ENCODE data around the gene MEOX1.

The MEOX1 gene

GRCh38 chr17:43679401-43679800 lies 17.7 kb upstream of the MEOX1 start:
- DNase-seq = no peak

GRCh38 chr17:43676471-43676870 lies 14.7 kb upstream of the MEOX1 start:
- DNase-seq = no peak

- DNase-seq = no peak
Measured at GRCh38 chr17:43674394-43674793, 12.7 kb upstream of the MEOX1 start.

- peak; percentile 39 to 61 for DNase-seq
Measured at GRCh38 chr17:43673516-43674323, 12.0 kb upstream of the MEOX1 start.

GRCh38 chr17:43671755-43672519 lies 10.2 kb upstream of the MEOX1 start:
- DNase-seq = no peak

- no peak for DNase-seq
Measured at GRCh38 chr17:43671031-43671692, 9.4 kb upstream of the MEOX1 start.

- no peak for DNase-seq
Measured at GRCh38 chr17:43670645-43671030, 8.9 kb upstream of the MEOX1 start.

- DNase-seq = no peak
Measured at GRCh38 chr17:43669971-43670644, 8.4 kb upstream of the MEOX1 start.

GRCh38 chr17:43667947-43668348 lies 6.2 kb upstream of the MEOX1 start:
- DNase-seq = no peak

GRCh38 chr17:43667506-43667905 lies 5.8 kb upstream of the MEOX1 start:
- DNase-seq = no peak

- DNase-seq = no peak
Measured at GRCh38 chr17:43665937-43666236, 4.2 kb upstream of the MEOX1 start.

- no peak for DNase-seq
Measured at GRCh38 chr17:43665084-43665936, 3.6 kb upstream of the MEOX1 start.

- DNase-seq = no peak
Measured at GRCh38 chr17:43664096-43664495, 2.4 kb upstream of the MEOX1 start.

- DNase-seq = no peak
Measured at GRCh38 chr17:43663383-43663782, 1.7 kb upstream of the MEOX1 start.

- DNase-seq = no peak
Measured at GRCh38 chr17:43662413-43663141, 855 bp upstream of the MEOX1 start.

- no peak for DNase-seq
Measured at GRCh38 chr17:43660816-43661493, 767 bp downstream of the MEOX1 start.

- no peak for DNase-seq
Measured at GRCh38 chr17:43659823-43660617, 1.7 kb downstream of the MEOX1 start.

GRCh38 chr17:43658900-43659299 lies 2.8 kb downstream of the MEOX1 start:
- no peak for DNase-seq

GRCh38 chr17:43655693-43656255 lies 5.9 kb downstream of the MEOX1 start:
- no peak for DNase-seq

- DNase-seq = no peak
Measured at GRCh38 chr17:43652124-43652480, 9.6 kb downstream of the MEOX1 start.
